Activated naive CD4-positive, alpha-beta T cell treated with anti-CD3 and anti-CD28 coated beads for 36 hours (primary cell): ENCODE measurements around the gene PHOX2A. TPM values are rescaled to one million over a fixed set of nuclear protein-coding genes. Genes with fewer than 3 reads are reported as not detected.

ENCODE experiments used
- CTCF ChIA-PET: fragments of 350-600 bp; sonication (Branson Sonifier 250); formaldehyde crosslinking; loops from one replicate; lab custom pipeline; 2021; ENCODE audit warnings: antibody characterized with exemption; lab: Charles Lee
- DNase-seq: peaks from one replicate; pipeline ENCODE4 v3.0.0-alpha.2; 2020
- H3K27ac Mint-ChIP-seq: one replicate; pipeline ENCODE4 v1.8.0; 2021; ENCODE audit warnings: mild to moderate bottlenecking, mixed read lengths
- H3K27me3 Mint-ChIP-seq: one replicate; pipeline ENCODE4 v1.8.0; 2021; ENCODE audit warnings: low read depth, mixed read lengths
- H3K36me3 Mint-ChIP-seq: one replicate; pipeline ENCODE4 v1.8.0; 2021; ENCODE audit warnings: low read depth, mixed read lengths
- H3K4me1 Mint-ChIP-seq: one replicate; pipeline ENCODE4 v1.8.0; 2021; ENCODE audit warnings: low read depth, mixed read lengths
- H3K4me3 Mint-ChIP-seq: one replicate; pipeline ENCODE4 v1.8.0; 2021; ENCODE audit warnings: mild to moderate bottlenecking, moderate library complexity, mixed read lengths
- H3K9me3 Mint-ChIP-seq: one replicate; pipeline ENCODE4 v1.8.0; 2021; ENCODE audit warnings: mixed read lengths
- intact Hi-C: fragments of 100-400 bp; cut with micrococcal nuclease; formaldehyde crosslinking; loops from one replicate; pipeline ENCODE4 v1.15.1; 2023
- total RNA-seq, 2 experiments: library from RNA; stranded (reverse); gene quantifications; one replicate each; pipeline ENCODE4 v1.2.3, GENCODE V29; 2021

The PHOX2A gene
- total RNA-seq, 2 experiments from 2014 or later, result not detected

DNA sequence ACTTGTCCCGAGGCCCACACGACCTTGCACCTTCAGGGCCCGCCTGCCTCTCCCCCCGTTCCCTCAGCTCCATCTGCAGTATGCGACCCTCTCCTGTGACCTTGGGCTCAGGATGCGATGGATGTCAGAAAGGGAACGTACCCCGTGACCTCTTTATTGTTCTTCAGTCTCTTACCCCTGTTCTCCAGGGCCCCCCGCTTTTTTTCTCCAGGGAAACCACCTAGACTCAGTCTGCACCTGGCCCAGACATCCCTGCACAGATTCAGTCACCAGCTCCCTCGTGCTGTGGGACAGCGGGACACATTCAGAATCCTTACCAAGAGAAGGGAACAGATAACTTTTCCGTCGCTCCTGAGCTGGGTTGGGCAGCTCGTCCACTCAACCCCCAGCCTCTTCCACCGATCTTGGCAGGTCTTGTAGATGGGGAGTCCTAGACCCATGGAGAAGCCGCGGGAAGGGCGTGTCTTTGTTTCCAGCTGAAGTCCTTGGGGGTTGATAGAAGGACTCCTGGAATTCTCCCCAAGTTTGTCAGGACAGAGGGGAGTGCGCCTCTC, 1.4 kb upstream of the PHOX2A start:
- no peak overlapping the region for H3K4me3 Mint-ChIP-seq
- peaks cover 16% of the 10 kb centered on the region for H3K4me1 Mint-ChIP-seq
- H3K27me3 Mint-ChIP-seq, result peaks cover 42% of the 10 kb centered on the region
- CTCF ChIA-PET, result interaction anchor here (1.3 kb wide), 1 partner anchor 268 kb away, joined by 3 read pairs; no protein-coding TSS in a partner anchor
- no peaks in the 10 kb centered on the region for H3K36me3 Mint-ChIP-seq
- no peak overlapping the region for H3K27ac Mint-ChIP-seq
- H3K9me3 Mint-ChIP-seq, result no peaks in the 10 kb centered on the region
- intact Hi-C loops, result no loop called here
- no peak for DNase-seq

- Mint-ChIP-seq H3K36me3 (no peaks in the 10 kb centered on the region), H3K27ac (no peak overlapping the region), H3K4me3 (no peak overlapping the region), H3K27me3 (peaks cover 43% of the 10 kb centered on the region), H3K4me1 (peaks cover 18% of the 10 kb centered on the region), H3K9me3 (no peaks in the 10 kb centered on the region)
- intact Hi-C loops, result loop anchor here (5.0 kb wide), 1 partner anchor 188 kb away; the partner anchor contains the start of gene CLPB
- CTCF ChIA-PET, result interaction anchor here (1.3 kb wide), 1 partner anchor 267 kb away, joined by 3 read pairs; no protein-coding TSS in a partner anchor
- DNase-seq, result no peak
Observed at GRCh38 chr11:72244361-72245262, 636 bp upstream of the PHOX2A start.

DNA sequence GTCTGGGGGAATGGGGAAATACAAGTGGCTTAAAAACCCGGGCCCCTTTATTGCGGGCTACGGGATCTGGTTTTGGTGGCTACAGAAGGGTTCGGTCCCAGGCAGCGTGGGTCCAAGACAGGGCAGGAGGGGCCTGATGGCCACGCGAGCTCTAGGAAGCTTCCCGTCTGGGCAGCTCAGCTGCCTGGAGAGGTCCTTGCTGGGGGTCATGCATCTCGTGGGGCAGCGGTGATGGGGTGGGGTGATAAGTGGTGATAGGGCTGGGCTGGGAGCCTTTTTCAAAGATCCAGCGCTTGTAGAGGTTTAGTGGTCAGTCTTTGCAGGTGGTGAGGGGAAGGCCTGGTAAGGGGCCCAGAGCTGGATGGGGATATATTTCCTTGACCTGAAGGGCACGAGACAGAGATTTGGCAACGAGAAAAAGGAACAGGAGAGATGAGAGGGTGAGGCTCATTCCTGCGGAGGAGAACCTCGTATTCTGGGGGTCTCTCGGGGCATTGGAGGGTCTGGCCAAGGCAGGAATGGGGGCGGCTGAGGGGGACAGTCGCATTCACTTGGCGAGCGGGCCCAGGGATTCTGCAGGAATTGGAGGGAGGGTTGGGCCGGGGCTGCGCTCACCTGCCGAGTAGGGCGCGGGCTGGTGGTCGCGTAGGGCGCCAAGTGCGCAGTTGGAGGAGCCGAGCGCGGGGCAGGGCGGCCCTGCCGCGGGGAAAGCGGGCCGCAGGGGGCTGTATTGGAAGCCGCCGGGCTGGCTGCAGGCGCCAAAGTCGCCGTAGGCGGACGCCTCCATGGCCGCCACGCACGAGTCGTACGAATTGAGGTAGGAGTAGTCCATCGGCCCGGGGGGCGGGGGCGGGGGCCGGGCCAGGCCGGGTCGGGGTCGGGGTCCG, 560 bp downstream of the PHOX2A start:
- no peaks in the 10 kb centered on the region for H3K9me3 Mint-ChIP-seq
- intact Hi-C loops, result loop anchor here (5.0 kb wide), 1 partner anchor 189 kb away; the partner anchor contains the start of gene CLPB
- H3K4me1 Mint-ChIP-seq, result peaks cover 21% of the 10 kb centered on the region
- H3K27me3 Mint-ChIP-seq, result peaks cover 50% of the 10 kb centered on the region
- no peak overlapping the region for H3K4me3 Mint-ChIP-seq
- H3K27ac Mint-ChIP-seq, result no peak overlapping the region
- no peaks in the 10 kb centered on the region for H3K36me3 Mint-ChIP-seq
- no peak for DNase-seq
- CTCF ChIA-PET, result interaction anchor here (0.7 kb wide), 1 partner anchor 62 kb away, joined by 3 read pairs; no protein-coding TSS in a partner anchor

GRCh38 chr11:72242141-72242540, 1.8 kb downstream of the PHOX2A start:
- Mint-ChIP-seq H3K4me1 (peaks cover 21% of the 10 kb centered on the region), H3K27ac (no peak overlapping the region), H3K9me3 (no peaks in the 10 kb centered on the region), H3K36me3 (no peaks in the 10 kb centered on the region), H3K4me3 (no peak overlapping the region), H3K27me3 (peaks cover 47% of the 10 kb centered on the region)
- intact Hi-C loops, result loop anchor here (5.0 kb wide), 1 partner anchor 190 kb away; the partner anchor contains the start of gene CLPB
- CTCF ChIA-PET, result no interaction called here
- no peak for DNase-seq

- Mint-ChIP-seq H3K36me3 (peaks cover 2% of the 10 kb centered on the region), H3K4me3 (no peak overlapping the region), H3K27ac (no peak overlapping the region), H3K9me3 (no peaks in the 10 kb centered on the region), H3K4me1 (peaks cover 21% of the 10 kb centered on the region), H3K27me3 (peaks cover 47% of the 10 kb centered on the region)
- intact Hi-C loops, result loop anchor here (5.0 kb wide), 1 partner anchor 191 kb away; the partner anchor contains the start of gene CLPB
- CTCF ChIA-PET, result interaction anchor here (0.9 to 1.4 kb wide), 3 partner anchors 19 to 190 kb away, joined by 3 read pairs; no protein-coding TSS in a partner anchor
- no peak for DNase-seq
Observed at GRCh38 chr11:72241291-72241781, 2.6 kb downstream of the PHOX2A start.

DNA sequence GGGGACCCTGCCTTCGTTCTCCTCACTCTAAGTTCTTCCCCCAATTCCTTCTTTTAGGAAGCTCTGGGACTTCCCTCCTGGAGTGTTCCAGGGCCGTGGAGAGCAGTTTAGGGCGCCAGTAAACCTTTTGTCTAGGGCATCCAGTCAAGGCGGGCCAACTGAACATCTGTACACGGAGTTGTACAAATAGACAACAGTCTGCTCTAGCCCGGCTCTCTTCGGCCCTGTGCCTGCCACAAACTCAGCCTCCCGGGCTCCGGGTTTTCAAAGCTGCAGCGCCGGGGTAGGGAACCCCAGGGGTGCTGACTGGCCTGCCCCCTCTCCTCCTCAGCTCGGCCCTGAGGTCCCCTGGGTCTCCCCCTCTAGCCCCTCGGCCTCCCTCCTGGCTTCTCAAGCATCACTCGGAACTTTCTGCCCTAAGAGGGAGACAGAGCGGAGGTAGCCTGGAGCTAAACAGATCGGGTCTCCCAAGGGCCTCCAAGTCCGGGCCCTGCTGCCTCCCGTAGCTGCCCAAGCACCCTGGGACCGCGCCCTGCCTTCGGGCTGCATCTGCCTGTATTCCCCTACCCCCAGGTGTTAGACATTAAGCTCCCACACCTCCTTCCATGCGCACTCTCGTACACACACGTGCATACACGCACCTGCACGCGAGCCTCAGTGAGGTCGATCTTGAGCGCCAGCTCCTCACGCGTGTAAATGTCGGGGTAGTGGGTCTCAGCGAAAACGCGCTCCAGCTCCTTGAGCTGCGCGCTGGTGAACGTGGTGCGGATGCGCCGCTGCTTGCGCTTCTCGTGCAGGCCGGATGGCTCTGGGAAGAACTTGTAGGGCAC, 3.3 kb downstream of the PHOX2A start:
- H3K9me3 Mint-ChIP-seq, result no peaks in the 10 kb centered on the region
- peak overlapping the region; percentile 57 for H3K4me3 Mint-ChIP-seq
- no peak for DNase-seq
- intact Hi-C loops, result loop anchor here (5.0 kb wide), 1 partner anchor 192 kb away; the partner anchor contains the start of gene CLPB
- CTCF ChIA-PET, result interaction anchor here (0.7 to 1.4 kb wide), 4 partner anchors 18 to 191 kb away, joined by 3 read pairs; no protein-coding TSS in a partner anchor
- H3K36me3 Mint-ChIP-seq, result peaks cover 2% of the 10 kb centered on the region
- no peak overlapping the region for H3K27ac Mint-ChIP-seq
- peaks cover 47% of the 10 kb centered on the region for H3K27me3 Mint-ChIP-seq
- H3K4me1 Mint-ChIP-seq, result peaks cover 21% of the 10 kb centered on the region

DNA sequence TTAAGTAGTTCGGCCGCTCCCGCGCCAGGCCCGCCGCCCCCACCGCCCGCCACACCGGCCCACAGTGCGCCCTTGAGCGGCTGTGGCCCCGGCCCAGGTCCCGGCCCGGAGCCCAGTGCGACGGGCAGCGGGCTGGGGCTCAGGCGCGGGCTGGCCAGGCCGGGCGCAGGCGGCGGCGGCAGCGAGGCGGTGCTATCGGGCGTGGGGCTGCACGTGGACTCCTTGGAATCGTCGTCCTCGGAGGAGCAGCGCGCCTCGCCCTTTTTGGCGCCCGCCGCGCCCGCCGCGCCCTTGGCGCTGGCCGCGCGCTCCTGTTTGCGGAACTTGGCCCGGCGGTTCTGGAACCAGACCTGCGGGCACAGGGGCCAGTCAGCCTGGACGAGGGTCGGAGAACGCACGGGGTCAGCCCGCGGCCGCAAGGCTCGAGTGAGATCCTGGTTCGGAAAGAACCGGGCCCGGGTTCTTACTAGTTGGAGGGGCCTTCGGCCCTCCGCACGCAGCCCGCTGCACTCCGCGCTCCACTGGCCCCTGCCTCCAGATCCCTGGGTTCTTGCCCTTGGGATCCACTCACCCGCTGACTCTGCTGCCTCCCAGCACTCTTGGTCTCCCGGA, 4.0 kb downstream of the PHOX2A start:
- H3K4me3 Mint-ChIP-seq, result peak overlapping the region; percentile 57
- peaks cover 2% of the 10 kb centered on the region for H3K36me3 Mint-ChIP-seq
- intact Hi-C loops, result loop anchor here (2.0 to 5.0 kb wide), 2 partner anchors 15 to 192 kb away; partner anchors contain the start of genes CLPB and INPPL1
- peaks cover 47% of the 10 kb centered on the region for H3K27me3 Mint-ChIP-seq
- DNase-seq, result no peak
- H3K27ac Mint-ChIP-seq, result no peak overlapping the region
- H3K9me3 Mint-ChIP-seq, result no peaks in the 10 kb centered on the region
- CTCF ChIA-PET, result interaction anchor here (0.7 to 1.4 kb wide), 2 partner anchors 174 to 191 kb away, joined by 3 read pairs; no protein-coding TSS in a partner anchor
- H3K4me1 Mint-ChIP-seq, result peaks cover 21% of the 10 kb centered on the region

DNA sequence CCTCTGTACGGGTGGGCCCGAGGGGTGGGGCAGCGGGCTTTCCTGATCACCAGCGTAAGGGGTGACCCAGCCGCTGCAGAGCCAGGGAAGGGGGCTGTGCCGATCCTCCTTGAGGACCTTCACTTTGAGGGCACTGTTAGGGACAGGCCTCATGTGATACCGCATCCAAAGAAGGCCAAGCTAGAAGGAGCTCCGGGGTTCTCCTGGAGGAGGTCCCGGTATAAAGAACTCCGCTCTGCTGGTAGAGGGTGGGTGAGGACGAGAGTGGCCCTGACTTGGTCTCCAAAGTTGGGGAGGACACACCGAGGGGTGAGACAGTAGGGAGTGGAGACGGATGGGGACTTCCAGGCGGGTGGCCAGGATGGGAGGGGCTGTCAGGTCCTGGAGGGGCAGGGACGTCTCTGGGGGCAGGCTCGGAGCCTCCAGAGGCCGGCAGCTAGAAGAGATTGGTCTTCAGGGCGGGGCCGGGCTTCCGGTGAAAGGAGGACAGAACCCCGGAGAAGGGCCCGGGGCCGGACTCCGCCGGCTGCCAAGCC, 4.6 kb downstream of the PHOX2A start:
- H3K27me3 Mint-ChIP-seq, result peaks cover 41% of the 10 kb centered on the region
- no peak for DNase-seq
- peaks cover 16% of the 10 kb centered on the region for H3K4me1 Mint-ChIP-seq
- no peaks in the 10 kb centered on the region for H3K9me3 Mint-ChIP-seq
- CTCF ChIA-PET, result no interaction called here
- peak overlapping the region; percentile 28 for H3K4me3 Mint-ChIP-seq
- intact Hi-C loops, result loop anchor here (2.0 kb wide), 1 partner anchor 15 kb away; the partner anchor contains the start of gene INPPL1
- no peak overlapping the region for H3K27ac Mint-ChIP-seq
- H3K36me3 Mint-ChIP-seq, result peaks cover 2% of the 10 kb centered on the region

DNA sequence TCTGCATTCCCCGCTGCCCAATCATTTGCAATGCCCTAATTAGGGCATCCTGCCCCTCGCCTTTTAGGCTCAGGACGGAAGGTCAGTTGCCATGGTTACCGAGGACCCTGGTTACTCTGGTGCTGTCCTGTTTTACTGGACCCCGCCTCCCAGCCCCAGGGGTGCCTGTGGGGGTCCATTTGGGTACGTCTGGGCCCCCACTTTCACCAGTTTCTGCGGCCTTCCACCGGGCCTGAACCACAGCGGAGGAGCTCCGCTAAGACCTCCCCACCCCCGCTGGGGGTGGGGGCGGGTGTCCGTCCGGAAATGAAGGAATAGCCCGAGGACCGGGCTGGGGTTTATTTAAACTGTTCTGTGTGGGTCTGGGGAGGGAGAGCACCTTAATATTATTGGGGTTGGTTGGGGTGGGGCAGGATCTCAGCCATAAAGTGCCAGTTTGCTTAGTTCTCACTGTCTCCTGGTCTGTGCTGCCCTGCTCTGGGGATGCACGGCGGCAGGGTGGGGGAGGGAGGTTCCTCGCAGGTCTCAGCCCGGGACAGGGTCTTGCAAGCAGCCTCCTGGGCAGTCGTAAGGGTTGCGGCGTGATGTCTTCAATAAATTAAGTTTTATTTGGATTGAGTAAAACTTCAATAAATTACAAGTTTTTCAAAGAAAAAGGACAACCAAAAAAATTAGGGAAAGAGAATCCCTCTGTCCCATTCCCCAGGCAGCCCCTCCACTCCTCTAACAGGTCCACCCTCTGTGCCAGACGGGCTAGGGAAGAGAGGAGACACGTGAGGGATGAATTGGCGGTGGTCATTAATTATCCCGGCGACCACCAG, 5.3 kb downstream of the PHOX2A start:
- intact Hi-C loops, result loop anchor here (2.0 kb wide), 1 partner anchor 14 kb away; the partner anchor contains the start of gene INPPL1
- H3K36me3 Mint-ChIP-seq, result peaks cover 5% of the 10 kb centered on the region
- DNase-seq, result no peak
- peaks cover 16% of the 10 kb centered on the region for H3K4me1 Mint-ChIP-seq
- H3K9me3 Mint-ChIP-seq, result no peaks in the 10 kb centered on the region
- no peak overlapping the region for H3K4me3 Mint-ChIP-seq
- peaks cover 41% of the 10 kb centered on the region for H3K27me3 Mint-ChIP-seq
- CTCF ChIA-PET, result interaction anchor here (0.5 to 1.8 kb wide), 11 partner anchors 9 to 373 kb away, joined by 3 to 9 read pairs (median 3); no protein-coding TSS in a partner anchor
- no peak overlapping the region for H3K27ac Mint-ChIP-seq
